OCI-LY7 (cell line): ENCODE results near the gene HIVEP2.

ENCODE experiments used
- CTCF ChIP-seq: fragments of 200-600 bp; sonication (generic); conservative IDR thresholded peaks from 2 replicates; pipeline ENCODE4 v1.5.1; 2014; ENCODE audit warnings: mild to moderate bottlenecking, antibody characterized with exemption, low read length, moderate library complexity, mixed read lengths
- EZH2phosphoT487 ChIP-seq: fragments of 200-600 bp; sonication (generic); IDR thresholded peaks from 2 replicates; pipeline ENCODE4 v1.6.1; 2018; ENCODE audit warnings: low read depth, borderline replicate concordance, mild to moderate bottlenecking, mixed run types, antibody characterized with exemption, low read length, moderate library complexity, mixed read lengths

GRCh38 chr6:142822383-142822782, 122.6 kb downstream of the HIVEP2 start:
- no peak for TF ChIP-seq CTCF
- no peak for TF ChIP-seq EZH2phosphoT487
